ENCODE measurements around the gene SLC8A2.
"Not testable (repeated sequence)": the region's sequence is repeated elsewhere in the genome, so short reads cannot be mapped to it uniquely, and the experiment has no call there.

SLC8A2 gene

GRCh38 chr19:47487551-47488515, 16.1 kb upstream of the SLC8A2 start:
- DNase-seq (ENCODE audit: low read depth): no peak

- DNase-seq (ENCODE audit: low read depth): no peak
Measured at GRCh38 chr19:47486900-47487299, 15.2 kb upstream of the SLC8A2 start.

GRCh38 chr19:47486220-47486619, 14.5 kb upstream of the SLC8A2 start:
- not testable (repeated sequence) for DNase-seq (ENCODE audit: low read depth)

GRCh38 chr19:47485210-47485609, 13.5 kb upstream of the SLC8A2 start:
- DNase-seq (ENCODE audit: low read depth): no peak

GRCh38 chr19:47483800-47484690, 12.4 kb upstream of the SLC8A2 start, which contains the start of gene KPTN:
Gene KPTN (minus strand): TSS chr19:47484219. CDS start chr19:47484160, 59 bp downstream.
- DNase-seq (ENCODE audit: low read depth): peak; percentile 84

GRCh38 chr19:47483200-47483599, 11.5 kb upstream of the SLC8A2 start:
- no peak for DNase-seq (ENCODE audit: low read depth)

- no peak for DNase-seq (ENCODE audit: low read depth)
Measured at GRCh38 chr19:47481460-47482052, 9.9 kb upstream of the SLC8A2 start.

GRCh38 chr19:47480658-47481057, 9.0 kb upstream of the SLC8A2 start:
- no peak for DNase-seq (ENCODE audit: low read depth)

GRCh38 chr19:47479701-47480503, 8.2 kb upstream of the SLC8A2 start:
- DNase-seq (ENCODE audit: low read depth): no peak

- DNase-seq (ENCODE audit: low read depth): no peak
Measured at GRCh38 chr19:47476438-47476972, 4.8 kb upstream of the SLC8A2 start.

GRCh38 chr19:47475465-47475864, 3.8 kb upstream of the SLC8A2 start:
- no peak for DNase-seq (ENCODE audit: low read depth)

- DNase-seq (ENCODE audit: low read depth): no peak
Measured at GRCh38 chr19:47473336-47473735, 1.6 kb upstream of the SLC8A2 start.

GRCh38 chr19:47471381-47471732, 336 bp downstream of the SLC8A2 start:
- DNase-seq (ENCODE audit: low read depth): no peak

- DNase-seq (ENCODE audit: low read depth): no peak
Measured at GRCh38 chr19:47470447-47471195, 1.1 kb downstream of the SLC8A2 start.

GRCh38 chr19:47469719-47470118, 2.0 kb downstream of the SLC8A2 start:
- DNase-seq (ENCODE audit: low read depth): no peak

GRCh38 chr19:47469363-47469700, 2.4 kb downstream of the SLC8A2 start:
- no peak for DNase-seq (ENCODE audit: low read depth)

- DNase-seq (ENCODE audit: low read depth): no peak
Measured at GRCh38 chr19:47467914-47468313, 3.8 kb downstream of the SLC8A2 start.

GRCh38 chr19:47465957-47466356, 5.7 kb downstream of the SLC8A2 start:
- DNase-seq (ENCODE audit: low read depth): no peak

- DNase-seq (ENCODE audit: low read depth): no peak
Measured at GRCh38 chr19:47464675-47465419, 6.8 kb downstream of the SLC8A2 start.

GRCh38 chr19:47461876-47462275, 9.8 kb downstream of the SLC8A2 start:
- no peak for DNase-seq (ENCODE audit: low read depth)

Measured in activated T-cell treated with anti-CD3 and anti-CD28 coated beads for 24 hours (primary cell).